Stimulated activated CD4-positive, alpha-beta T cell treated with anti-CD3 and anti-CD28 coated beads, TNF-alpha, amount 100 ng/mL, for 4 hours (primary cell): ENCODE measurements around the gene CCDC195.
"Not testable (repeated sequence)": the region's sequence is repeated elsewhere in the genome, so short reads cannot be mapped to it uniquely, and the experiment has no call there.

Experiments
- DNase-seq, 3 experiments: peaks; one replicate each; pipeline ENCODE4 v3.0.0-alpha.2; 2020; ENCODE audit warnings: low read depth in 3 of 3

Gene CCDC195

GRCh38 chr2:224690868-224691267 is 25.3 kb downstream of the CCDC195 start:
- no peak for DNase-seq

- no peak for DNase-seq
Observed at GRCh38 chr2:224689539-224689938, 26.6 kb downstream of the CCDC195 start.

- no peak for DNase-seq
Observed at GRCh38 chr2:224688997-224689396, 27.2 kb downstream of the CCDC195 start.

- DNase-seq = no peak
Observed at GRCh38 chr2:224687156-224687555, 29.0 kb downstream of the CCDC195 start.

- DNase-seq = no peak
Observed at GRCh38 chr2:224685121-224685520, 31.0 kb downstream of the CCDC195 start.

DNA sequence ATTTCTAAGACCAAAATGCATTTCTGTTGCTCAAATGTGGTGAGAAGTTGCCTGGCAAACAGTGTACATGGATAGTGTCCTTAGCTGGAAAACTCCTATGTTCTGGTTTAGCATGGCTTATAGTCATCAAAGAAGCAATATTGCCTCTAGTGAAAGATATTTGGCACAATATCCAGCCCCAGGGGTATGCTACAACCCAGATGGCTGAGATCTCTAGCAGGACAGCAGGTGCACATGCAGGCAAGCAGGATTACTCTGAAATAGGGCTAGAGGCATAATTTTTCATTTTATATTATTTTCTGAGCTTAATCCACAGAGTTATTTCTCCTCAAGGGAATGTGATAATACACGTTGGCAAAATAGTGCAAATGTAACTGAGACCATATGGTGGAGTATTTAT is 34.0 kb downstream of the CCDC195 start:
- no peak for DNase-seq

DNA sequence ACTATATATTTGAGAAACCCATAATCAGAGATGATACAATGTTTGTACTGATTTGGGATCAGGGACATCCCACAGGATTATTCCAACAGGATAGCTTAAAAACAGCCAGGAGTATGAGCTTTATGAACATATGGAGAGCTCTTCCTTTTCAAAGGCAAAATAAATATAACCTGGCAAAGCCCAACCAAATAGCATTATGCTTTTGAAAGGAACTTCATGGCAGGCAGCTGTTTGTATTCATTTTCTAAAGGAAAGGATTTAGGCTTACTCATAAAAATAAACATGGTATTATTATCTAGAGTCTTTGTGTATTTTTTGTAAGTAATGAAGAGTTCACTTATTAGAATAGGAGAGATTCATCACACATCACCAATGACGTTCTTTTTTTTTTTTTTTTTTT is 44.4 kb downstream of the CCDC195 start:
- DNase-seq = no peak

GRCh38 chr2:224670203-224670602 is 46.0 kb downstream of the CCDC195 start:
- DNase-seq = no peak

DNA sequence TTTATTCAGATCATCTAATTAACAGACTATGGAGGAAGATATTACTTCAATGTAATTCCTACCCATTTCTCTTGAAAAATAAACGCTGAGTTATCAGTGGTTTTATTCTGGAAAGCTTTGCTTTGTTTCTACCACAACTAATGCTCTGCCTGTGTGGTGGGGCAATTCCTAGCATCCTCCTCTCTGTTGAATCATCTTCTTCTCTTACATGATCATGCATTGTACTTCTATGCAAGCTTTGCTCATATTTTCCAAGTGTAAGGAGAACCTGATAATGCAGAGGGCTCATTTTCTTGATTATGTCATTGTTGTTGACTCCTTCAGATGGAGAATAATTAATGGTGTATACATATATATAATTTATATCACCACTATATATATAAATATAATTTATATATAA is 46.7 kb downstream of the CCDC195 start:
- DNase-seq = no peak

DNA sequence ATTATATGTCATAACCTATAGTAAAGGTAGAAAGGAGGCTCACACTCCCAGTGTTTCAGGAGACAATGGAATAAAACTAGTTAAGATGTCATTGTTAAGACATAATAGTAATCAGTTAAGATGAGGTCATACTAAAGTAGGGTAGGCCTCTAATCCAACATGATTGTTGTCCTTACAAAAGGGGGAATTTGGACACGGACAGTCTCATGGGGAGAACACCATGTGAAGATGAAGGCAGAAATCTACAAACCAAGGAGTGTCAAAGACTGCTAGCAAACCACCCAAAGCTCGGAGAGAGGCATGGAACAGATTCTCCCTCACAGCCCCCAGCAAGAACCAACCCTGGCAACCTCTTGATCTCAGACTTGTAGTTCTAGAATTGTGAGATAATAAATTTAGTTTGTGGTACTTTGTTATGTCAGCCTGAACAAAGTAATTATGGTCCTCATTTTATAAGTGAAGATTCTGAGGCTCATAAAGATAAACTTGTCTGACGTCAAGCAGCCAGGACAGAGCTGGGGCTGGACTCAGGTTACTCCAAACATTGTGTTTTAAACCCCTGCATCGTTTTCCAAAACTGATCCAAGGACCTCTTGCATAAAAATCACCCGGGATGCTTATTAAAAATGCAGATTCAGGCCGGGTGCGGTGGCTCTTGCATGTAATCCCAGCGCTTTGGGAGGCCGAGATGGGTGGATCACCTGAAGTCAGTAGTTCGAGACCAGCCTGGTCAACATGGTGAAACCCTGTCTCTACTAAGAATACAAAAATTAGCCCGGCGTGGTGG is 47.8 kb downstream of the CCDC195 start:
- no peak for DNase-seq

- DNase-seq = no peak
Observed at GRCh38 chr2:224666951-224667553, 49.1 kb downstream of the CCDC195 start.

GRCh38 chr2:224663322-224663721 is 52.8 kb downstream of the CCDC195 start:
- not testable (repeated sequence) for DNase-seq

DNA sequence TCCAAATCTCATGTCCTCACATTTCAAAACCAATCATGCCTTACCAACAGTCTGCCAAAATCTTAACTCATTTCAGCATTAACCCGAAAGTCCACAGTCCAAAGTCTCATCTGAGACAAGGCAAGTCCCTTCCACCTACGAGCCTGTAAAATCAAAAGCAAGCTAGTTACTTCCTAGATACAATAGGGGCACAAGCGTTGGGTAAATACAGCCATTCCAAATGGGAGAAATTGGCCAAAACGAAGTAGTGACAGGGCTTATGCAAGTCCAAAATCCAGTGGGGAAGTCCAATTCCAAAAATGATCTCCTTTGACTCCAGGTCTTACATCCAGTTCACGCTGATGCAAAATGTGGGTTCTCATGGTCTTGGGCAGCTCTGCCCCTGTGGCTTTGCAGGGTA is 54.5 kb downstream of the CCDC195 start:
- not testable (repeated sequence) for DNase-seq

GRCh38 chr2:224659714-224660113 is 56.5 kb downstream of the CCDC195 start:
- DNase-seq = no peak

- no peak for DNase-seq
Observed at GRCh38 chr2:224658780-224659405, 57.3 kb downstream of the CCDC195 start.

DNA sequence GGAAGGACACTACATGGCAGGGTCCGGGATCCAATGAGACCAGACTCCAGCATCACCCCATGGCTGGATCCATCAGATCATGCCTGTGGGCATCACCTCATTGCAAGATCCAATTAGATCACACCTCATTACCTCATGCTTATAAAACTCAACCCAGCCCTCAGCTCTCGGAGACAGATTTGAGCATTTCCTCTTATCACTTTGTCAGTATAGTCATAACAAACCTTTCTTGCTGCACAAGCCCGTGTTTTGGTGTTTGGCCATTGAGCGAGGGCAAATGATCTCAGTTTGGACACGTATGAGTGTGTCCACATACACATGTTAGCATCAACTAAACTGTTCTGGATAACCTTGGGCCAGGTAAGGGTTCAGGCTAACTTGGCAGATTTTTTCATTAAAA is 58.8 kb downstream of the CCDC195 start:
- DNase-seq = no peak

- DNase-seq = no peak
Observed at GRCh38 chr2:224655006-224655537, 61.1 kb downstream of the CCDC195 start.
